Measurements from ENCODE around the gene GPR37L1.
"Not testable (repeated sequence)": the region's sequence is repeated elsewhere in the genome, so short reads cannot be mapped to it uniquely, and the experiment has no call there.

The GPR37L1 gene

GRCh38 chr1:202133989-202134388 is 11.3 kb downstream of the GPR37L1 start:
- no peak for DNase-seq

- DNase-seq: no peak
These were observed 12.0 kb downstream of the GPR37L1 start for GRCh38 chr1:202134645-202135172.

- peak; percentile 67 for DNase-seq
These were observed 12.6 kb downstream of the GPR37L1 start for GRCh38 chr1:202135221-202135721.

GRCh38 chr1:202140833-202141232 is 18.1 kb downstream of the GPR37L1 start:
- no peak for DNase-seq

GRCh38 chr1:202141468-202141867 is 18.8 kb downstream of the GPR37L1 start:
- DNase-seq: not testable (repeated sequence)

GRCh38 chr1:202143011-202143767 is 20.5 kb downstream of the GPR37L1 start:
- DNase-seq: peak; percentile 74

- DNase-seq: no peak
These were observed 21.2 kb downstream of the GPR37L1 start for GRCh38 chr1:202143768-202144401.

- DNase-seq: peak; percentile 69
These were observed 21.8 kb downstream of the GPR37L1 start, which contains the start of gene ARL8A for GRCh38 chr1:202144402-202145067. ARL8A (minus strand) TSS chr1:202144737; CDS start chr1:202144572, 165 bp downstream.

- DNase-seq: no peak
These were observed 22.5 kb downstream of the GPR37L1 start for GRCh38 chr1:202145068-202145743.

GRCh38 chr1:202145744-202146140 is 23.0 kb downstream of the GPR37L1 start:
- DNase-seq: not testable (repeated sequence)

- DNase-seq: no peak
These were observed 23.6 kb downstream of the GPR37L1 start for GRCh38 chr1:202146279-202146678.

GRCh38 chr1:202146993-202147392 is 24.3 kb downstream of the GPR37L1 start:
- no peak for DNase-seq

GRCh38 chr1:202148391-202148790 is 25.7 kb downstream of the GPR37L1 start:
- DNase-seq: no peak

GRCh38 chr1:202149566-202149965 is 26.8 kb downstream of the GPR37L1 start:
- DNase-seq: no peak

- DNase-seq: no peak
These were observed 27.5 kb downstream of the GPR37L1 start for GRCh38 chr1:202150187-202150586.

GRCh38 chr1:202150602-202151001 is 27.9 kb downstream of the GPR37L1 start:
- DNase-seq: no peak

- no peak for DNase-seq
These were observed 28.3 kb downstream of the GPR37L1 start for GRCh38 chr1:202151045-202151444.

- DNase-seq: no peak
These were observed 29.7 kb downstream of the GPR37L1 start for GRCh38 chr1:202152399-202152798.

- DNase-seq: no peak
These were observed 30.6 kb downstream of the GPR37L1 start for GRCh38 chr1:202153284-202153683.

GRCh38 chr1:202154148-202154765 is 31.5 kb downstream of the GPR37L1 start:
- no peak for DNase-seq

- no peak for DNase-seq
These were observed 32.2 kb downstream of the GPR37L1 start for GRCh38 chr1:202154766-202155477.
